ENCODE data around the gene ARHGEF28.

Gene ARHGEF28

DNA sequence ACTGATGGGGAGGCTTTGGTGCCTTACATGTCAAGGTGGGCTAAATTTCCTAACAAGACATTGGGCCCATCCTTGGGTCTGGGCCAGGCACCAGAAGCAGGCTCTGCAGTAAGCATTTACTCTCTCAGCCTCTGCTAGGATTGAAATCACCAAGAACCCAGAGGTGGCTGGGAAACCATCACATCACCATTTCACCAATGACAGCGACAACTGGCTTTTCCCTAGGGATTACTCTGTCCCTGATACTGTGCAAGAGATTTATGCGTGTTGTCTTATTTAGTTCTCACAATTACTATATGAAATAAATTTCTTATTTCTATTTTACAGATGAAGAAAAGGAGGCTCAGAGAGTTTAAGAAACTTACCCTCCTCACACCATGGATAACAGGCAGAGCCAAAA lies 342.2 kb downstream of the ARHGEF28 start:
- H2AFZ ChIP-seq (ENCODE audit: insufficient read depth, low read length, poor library complexity) = no peak overlapping the region
- no peak overlapping the region for H2BK120ac ChIP-seq (ENCODE audit: insufficient read depth, low read length, poor library complexity)
- no peaks in the 10 kb centered on the region for H3K36me3 ChIP-seq (ENCODE audit: control insufficient read depth in 1 of 2, insufficient read depth in 2 of 2, low read length in 2 of 2)
- H3K79me1 ChIP-seq (ENCODE audit: low read length) = no peaks in the 10 kb centered on the region
- H4K12ac ChIP-seq (ENCODE audit: low read depth, low read length) = no peak overlapping the region
- peaks cover 0 to 2% of the 10 kb centered on the region in 2 experiments for H3K4me1 ChIP-seq (ENCODE audit: control insufficient read depth in 1 of 2, insufficient read depth in 2 of 2, low read length in 2 of 2)
- no peak overlapping the region for H2BK5ac ChIP-seq (ENCODE audit: low read depth, low read length, poor library complexity)
- H3K18ac ChIP-seq (ENCODE audit: low read length) = no peak overlapping the region
- H3K27ac ChIP-seq (ENCODE audit: low read depth, low read length) = no peak overlapping the region
- H4K8ac ChIP-seq (ENCODE audit: low read depth, low read length) = no peak overlapping the region
- no peaks in the 10 kb centered on the region for H3K27me3 ChIP-seq (ENCODE audit: insufficient read depth, low read length)
- H3K4ac ChIP-seq (ENCODE audit: low read depth, low read length) = no peak overlapping the region
- H3K4me2 ChIP-seq (ENCODE audit: low read length) = no peak overlapping the region
- H3K9me3 ChIP-seq (ENCODE audit: insufficient read depth, low read depth, low read length) = peaks cover 3% of the 10 kb centered on the region
- H2BK12ac ChIP-seq (ENCODE audit: low read length) = no peak overlapping the region
- no peaks in the 10 kb centered on the region for H3K79me2 ChIP-seq (ENCODE audit: control insufficient read depth, insufficient read depth, low read length, poor library complexity)
- H3K14ac ChIP-seq (ENCODE audit: low read length) = no peak overlapping the region
- no peak for DNase-seq
- H3K23ac ChIP-seq (ENCODE audit: low read length) = no peak overlapping the region
- WGBS (ENCODE audit: extremely low coverage, insufficient coverage, insufficient read length) = no CpG with 5 or more reads among the region's 2 CpGs
- no peak overlapping the region for H3K4me3 ChIP-seq (ENCODE audit: low read depth, low read length)
- no peak overlapping the region for H3K9ac ChIP-seq (ENCODE audit: low read length)
- no peak overlapping the region for H4K91ac ChIP-seq (ENCODE audit: low read depth, low read length)
- no peak overlapping the region for H2AK5ac ChIP-seq (ENCODE audit: low read length)

DNA sequence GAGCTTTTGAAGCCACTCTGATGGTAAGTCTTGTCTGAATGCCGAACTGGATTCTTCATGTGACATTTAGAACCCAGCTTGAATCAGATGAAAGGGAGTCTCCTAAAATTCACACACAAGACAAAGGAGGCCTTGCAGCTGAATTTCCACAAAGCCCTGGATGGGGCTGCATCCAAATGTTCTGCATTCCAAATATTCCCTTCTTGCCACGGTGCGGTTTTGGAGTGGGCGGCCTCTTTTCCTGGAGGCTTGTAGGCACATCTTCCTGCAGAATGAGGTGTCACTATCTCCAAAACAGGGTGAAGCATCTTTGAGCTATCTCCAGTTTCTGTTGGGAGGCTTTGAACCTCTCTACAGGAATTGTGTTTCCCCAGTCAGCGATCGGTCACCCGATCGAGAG lies 342.7 kb downstream of the ARHGEF28 start:
- no peak overlapping the region for H4K8ac ChIP-seq (ENCODE audit: low read depth, low read length)
- no peak for DNase-seq
- no peak overlapping the region for H2BK120ac ChIP-seq (ENCODE audit: insufficient read depth, low read length, poor library complexity)
- H3K18ac ChIP-seq (ENCODE audit: low read length) = no peak overlapping the region
- H4K12ac ChIP-seq (ENCODE audit: low read depth, low read length) = no peak overlapping the region
- no peak overlapping the region for H3K4me2 ChIP-seq (ENCODE audit: low read length)
- no peak overlapping the region for H3K4me3 ChIP-seq (ENCODE audit: low read depth, low read length)
- no peak overlapping the region for H2AK5ac ChIP-seq (ENCODE audit: low read length)
- no peak overlapping the region for H3K4ac ChIP-seq (ENCODE audit: low read depth, low read length)
- H3K9ac ChIP-seq (ENCODE audit: low read length) = no peak overlapping the region
- no peaks in the 10 kb centered on the region for H3K4me1 ChIP-seq (ENCODE audit: control insufficient read depth in 1 of 2, insufficient read depth in 2 of 2, low read length in 2 of 2)
- no peaks in the 10 kb centered on the region for H3K36me3 ChIP-seq (ENCODE audit: control insufficient read depth in 1 of 2, insufficient read depth in 2 of 2, low read length in 2 of 2)
- no peak overlapping the region for H3K27ac ChIP-seq (ENCODE audit: low read depth, low read length)
- no peaks in the 10 kb centered on the region for H3K27me3 ChIP-seq (ENCODE audit: insufficient read depth, low read length)
- H2BK5ac ChIP-seq (ENCODE audit: low read depth, low read length, poor library complexity) = no peak overlapping the region
- H2AFZ ChIP-seq (ENCODE audit: insufficient read depth, low read length, poor library complexity) = no peak overlapping the region
- no peak overlapping the region for H4K91ac ChIP-seq (ENCODE audit: low read depth, low read length)
- no peak overlapping the region for H2BK12ac ChIP-seq (ENCODE audit: low read length)
- H3K9me3 ChIP-seq (ENCODE audit: insufficient read depth, low read depth, low read length) = peaks cover 3% of the 10 kb centered on the region
- H3K79me2 ChIP-seq (ENCODE audit: control insufficient read depth, insufficient read depth, low read length, poor library complexity) = no peaks in the 10 kb centered on the region
- no peaks in the 10 kb centered on the region for H3K79me1 ChIP-seq (ENCODE audit: low read length)
- no peak overlapping the region for H3K23ac ChIP-seq (ENCODE audit: low read length)
- H3K14ac ChIP-seq (ENCODE audit: low read length) = no peak overlapping the region
- WGBS (ENCODE audit: extremely low coverage, insufficient coverage, insufficient read length) = no CpG with 5 or more reads among the region's 8 CpGs

DNA sequence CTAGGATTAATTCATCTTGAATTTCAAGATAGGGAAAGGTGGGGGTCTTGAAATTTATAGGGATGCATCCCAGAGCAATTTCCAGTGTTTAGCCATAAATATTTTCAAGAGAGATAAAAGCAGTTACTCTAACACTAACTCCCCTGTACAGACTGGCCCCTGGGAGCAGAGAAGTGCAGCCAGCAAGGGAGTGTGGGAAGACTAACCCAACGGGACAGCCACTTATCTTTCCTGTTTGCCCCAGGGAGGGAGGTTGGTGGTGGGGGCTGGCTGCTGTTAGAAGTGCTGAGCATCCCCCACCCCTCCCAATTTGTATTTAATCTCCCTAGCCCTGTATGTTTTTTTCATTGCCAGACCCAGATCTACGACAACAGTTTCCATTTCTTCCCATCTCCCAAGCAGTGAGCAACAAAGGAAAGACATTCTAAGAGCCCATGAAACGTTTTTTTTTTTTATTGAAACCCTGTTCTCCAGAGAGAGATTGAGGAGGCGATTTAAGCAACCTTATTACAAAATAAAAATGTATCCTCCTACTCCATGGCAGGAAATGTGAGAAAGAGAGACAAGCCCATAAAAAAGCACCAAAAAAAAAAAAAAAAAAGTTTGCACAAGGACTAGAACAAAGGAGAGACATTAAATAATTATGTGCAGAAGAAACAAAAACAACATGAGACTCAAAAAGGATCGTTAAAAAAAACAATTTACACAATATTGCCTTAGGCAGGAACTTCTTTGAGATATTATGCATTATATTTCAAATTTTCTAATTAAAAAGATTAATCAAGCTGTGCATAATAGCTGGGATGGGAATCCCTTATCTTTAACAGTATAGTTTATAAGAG lies 343.4 kb downstream of the ARHGEF28 start:
- no peak overlapping the region for H3K4me2 ChIP-seq (ENCODE audit: low read length)
- H2AFZ ChIP-seq (ENCODE audit: insufficient read depth, low read length, poor library complexity) = no peak overlapping the region
- H2BK120ac ChIP-seq (ENCODE audit: insufficient read depth, low read length, poor library complexity) = no peak overlapping the region
- no CpG with 5 or more reads among the region's 5 CpGs for WGBS (ENCODE audit: extremely low coverage, insufficient coverage, insufficient read length)
- no peak overlapping the region for H4K12ac ChIP-seq (ENCODE audit: low read depth, low read length)
- no peak overlapping the region for H3K27ac ChIP-seq (ENCODE audit: low read depth, low read length)
- no peaks in the 10 kb centered on the region for H3K36me3 ChIP-seq (ENCODE audit: control insufficient read depth in 1 of 2, insufficient read depth in 2 of 2, low read length in 2 of 2)
- no peaks in the 10 kb centered on the region for H3K4me1 ChIP-seq (ENCODE audit: control insufficient read depth in 1 of 2, insufficient read depth in 2 of 2, low read length in 2 of 2)
- no peak overlapping the region for H2AK5ac ChIP-seq (ENCODE audit: low read length)
- no peak overlapping the region for H3K4me3 ChIP-seq (ENCODE audit: low read depth, low read length)
- H3K9me3 ChIP-seq (ENCODE audit: insufficient read depth, low read depth, low read length) = peaks cover 3% of the 10 kb centered on the region
- H2BK12ac ChIP-seq (ENCODE audit: low read length) = no peak overlapping the region
- H2BK5ac ChIP-seq (ENCODE audit: low read depth, low read length, poor library complexity) = no peak overlapping the region
- H3K79me2 ChIP-seq (ENCODE audit: control insufficient read depth, insufficient read depth, low read length, poor library complexity) = no peaks in the 10 kb centered on the region
- no peak overlapping the region for H3K23ac ChIP-seq (ENCODE audit: low read length)
- H3K9ac ChIP-seq (ENCODE audit: low read length) = no peak overlapping the region
- no peaks in the 10 kb centered on the region for H3K79me1 ChIP-seq (ENCODE audit: low read length)
- H3K27me3 ChIP-seq (ENCODE audit: insufficient read depth, low read length) = no peaks in the 10 kb centered on the region
- H4K91ac ChIP-seq (ENCODE audit: low read depth, low read length) = no peak overlapping the region
- no peak overlapping the region for H3K14ac ChIP-seq (ENCODE audit: low read length)
- H3K18ac ChIP-seq (ENCODE audit: low read length) = no peak overlapping the region
- no peak for DNase-seq
- H3K4ac ChIP-seq (ENCODE audit: low read depth, low read length) = no peak overlapping the region
- no peak overlapping the region for H4K8ac ChIP-seq (ENCODE audit: low read depth, low read length)

GRCh38 chr5:73971326-73971725 lies 345.3 kb downstream of the ARHGEF28 start:
- no peak overlapping the region for H3K4me3 ChIP-seq (ENCODE audit: low read depth, low read length)
- H3K9me3 ChIP-seq (ENCODE audit: insufficient read depth, low read depth, low read length) = peaks cover 3% of the 10 kb centered on the region
- H4K8ac ChIP-seq (ENCODE audit: low read depth, low read length) = no peak overlapping the region
- H4K12ac ChIP-seq (ENCODE audit: low read depth, low read length) = no peak overlapping the region
- no peak overlapping the region for H2BK120ac ChIP-seq (ENCODE audit: insufficient read depth, low read length, poor library complexity)
- no peak for DNase-seq
- H2BK12ac ChIP-seq (ENCODE audit: low read length) = no peak overlapping the region
- no peak overlapping the region for H2AK5ac ChIP-seq (ENCODE audit: low read length)
- no CpG with 5 or more reads among the region's 4 CpGs for WGBS (ENCODE audit: extremely low coverage, insufficient coverage, insufficient read length)
- H3K14ac ChIP-seq (ENCODE audit: low read length) = no peak overlapping the region
- H3K9ac ChIP-seq (ENCODE audit: low read length) = no peak overlapping the region
- no peak overlapping the region for H3K4ac ChIP-seq (ENCODE audit: low read depth, low read length)
- no peak overlapping the region for H4K91ac ChIP-seq (ENCODE audit: low read depth, low read length)
- no peaks in the 10 kb centered on the region for H3K4me1 ChIP-seq (ENCODE audit: control insufficient read depth in 1 of 2, insufficient read depth in 2 of 2, low read length in 2 of 2)
- no peak overlapping the region for H3K4me2 ChIP-seq (ENCODE audit: low read length)
- no peak overlapping the region for H2BK5ac ChIP-seq (ENCODE audit: low read depth, low read length, poor library complexity)
- H3K27ac ChIP-seq (ENCODE audit: low read depth, low read length) = no peak overlapping the region
- no peak overlapping the region for H2AFZ ChIP-seq (ENCODE audit: insufficient read depth, low read length, poor library complexity)
- H3K23ac ChIP-seq (ENCODE audit: low read length) = no peak overlapping the region
- H3K79me1 ChIP-seq (ENCODE audit: low read length) = no peaks in the 10 kb centered on the region
- H3K18ac ChIP-seq (ENCODE audit: low read length) = no peak overlapping the region
- H3K36me3 ChIP-seq (ENCODE audit: control insufficient read depth in 1 of 2, insufficient read depth in 2 of 2, low read length in 2 of 2) = no peaks in the 10 kb centered on the region
- no peaks in the 10 kb centered on the region for H3K27me3 ChIP-seq (ENCODE audit: insufficient read depth, low read length)
- no peaks in the 10 kb centered on the region for H3K79me2 ChIP-seq (ENCODE audit: control insufficient read depth, insufficient read depth, low read length, poor library complexity)

Data from trophoblast cell (in vitro differentiated cells and primary cell).